HG02973 (cell line): Measurements from ENCODE around the gene HERPUD2.
"Not testable (repeated sequence)": the region's sequence is repeated elsewhere in the genome, so short reads cannot be mapped to it uniquely, and the experiment has no call there.

Source experiments
- ATAC-seq: cut with Tn5 transposase; IDR thresholded peaks from one replicate; pipeline ENCODE4 v1.9.1; 2021; ENCODE audit warnings: moderate library complexity; ENCODE audit not compliant: unreplicated experiment

Gene HERPUD2

GRCh38 chr7:35714862-35715261 lies 19.9 kb upstream of the HERPUD2 start:
- ATAC-seq: no peak

- ATAC-seq: no peak
Measured at GRCh38 chr7:35714407-35714806, 19.5 kb upstream of the HERPUD2 start.

- no peak for ATAC-seq
Measured at GRCh38 chr7:35712563-35713226, 17.8 kb upstream of the HERPUD2 start.

DNA sequence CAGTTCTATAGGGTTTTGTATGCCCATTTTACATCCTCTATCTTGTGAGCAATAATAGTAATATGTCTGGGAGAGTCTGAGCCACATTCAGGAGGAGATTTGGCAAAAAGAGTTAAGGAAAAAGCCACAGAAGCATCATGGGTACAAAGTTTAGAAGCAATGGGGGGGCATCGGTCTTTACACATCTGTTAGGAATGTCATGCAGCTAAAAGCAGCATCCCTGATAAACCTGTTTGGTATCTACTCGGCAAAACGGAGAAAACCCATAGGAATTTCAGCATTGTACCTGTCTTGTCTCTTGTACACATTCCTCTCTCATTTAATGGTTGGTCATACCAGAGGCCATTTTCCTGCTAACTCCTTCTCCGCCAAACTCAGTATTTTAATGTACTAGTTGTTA lies 12.5 kb upstream of the HERPUD2 start:
- no peak for ATAC-seq

DNA sequence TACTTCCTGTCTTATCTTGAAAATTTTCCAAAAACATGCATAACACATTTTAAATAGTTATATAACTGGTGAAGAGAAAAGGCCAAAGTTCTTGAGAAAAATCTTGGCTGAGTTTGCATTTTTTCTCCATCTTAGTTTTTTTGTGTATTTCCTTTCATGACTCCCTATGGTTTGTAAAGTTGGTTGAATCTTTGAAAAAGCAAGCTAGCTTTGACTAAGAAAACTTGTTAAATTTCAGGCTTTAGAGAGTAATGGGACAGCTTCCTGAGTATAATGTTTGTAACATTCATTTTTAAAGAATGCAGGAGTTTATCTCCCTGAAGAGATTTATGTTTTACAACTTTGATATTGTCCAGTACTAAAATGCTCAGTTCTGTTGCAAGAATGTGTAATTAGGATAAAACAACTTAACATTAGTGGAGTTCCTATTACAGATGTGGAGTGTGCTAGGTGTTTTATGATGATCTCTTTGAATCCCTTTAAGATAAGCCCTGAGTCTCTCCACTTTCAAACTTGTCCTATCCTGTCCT lies 11.1 kb upstream of the HERPUD2 start:
- ATAC-seq: no peak

DNA sequence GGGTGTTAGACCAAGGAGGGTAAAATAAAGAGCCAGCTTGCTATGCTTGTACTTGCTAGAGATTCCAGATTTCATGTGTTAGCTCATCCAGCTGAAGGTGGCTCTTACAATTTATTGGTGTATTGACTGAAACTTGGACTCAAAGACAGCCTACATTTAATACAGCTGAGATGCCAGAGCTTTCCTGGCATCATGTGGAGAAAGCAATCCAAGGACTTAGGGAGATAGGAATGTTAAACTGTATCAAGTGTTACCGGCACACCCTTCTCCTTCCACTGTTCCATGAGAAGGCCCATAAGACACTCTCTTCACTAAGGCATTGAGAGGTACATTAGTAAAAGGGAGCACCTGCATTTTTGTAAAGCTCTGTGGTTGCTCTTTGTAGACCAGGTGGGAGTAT lies 9.3 kb upstream of the HERPUD2 start:
- no peak for ATAC-seq

- no peak for ATAC-seq
Measured at GRCh38 chr7:35702541-35702940, 7.6 kb upstream of the HERPUD2 start.

DNA sequence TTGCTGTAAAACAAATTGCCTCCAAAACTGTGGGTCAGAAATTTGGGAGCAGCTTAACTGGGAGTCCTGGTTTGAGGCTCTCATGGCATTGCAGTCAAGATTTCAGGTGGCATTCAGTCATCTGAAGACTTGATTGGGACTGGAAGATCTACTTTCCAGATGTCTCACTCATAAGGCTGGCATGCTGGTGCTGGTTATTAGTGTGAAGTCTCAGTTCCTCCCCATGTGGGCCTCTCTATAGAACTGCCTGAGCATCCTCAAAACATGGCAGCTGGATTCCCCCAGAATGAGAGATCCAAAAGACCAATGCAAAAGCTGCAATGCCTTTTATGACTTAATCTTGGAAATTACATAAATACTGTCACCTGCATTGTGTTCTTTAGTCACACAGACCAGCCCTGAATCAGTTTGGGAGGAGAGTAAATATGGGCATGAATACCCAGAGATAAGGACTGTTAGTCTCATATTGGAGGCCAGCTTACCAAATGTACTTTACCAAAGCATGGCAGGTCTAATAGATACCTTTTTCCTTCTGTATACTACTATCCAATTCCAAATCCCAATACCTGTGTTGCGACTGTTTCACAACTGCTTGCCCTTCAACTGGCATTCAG lies 6.5 kb upstream of the HERPUD2 start:
- peak; percentile 75 for ATAC-seq

- ATAC-seq: no peak
Measured at GRCh38 chr7:35700865-35701264, 5.9 kb upstream of the HERPUD2 start.

- no peak for ATAC-seq
Measured at GRCh38 chr7:35700333-35700732, 5.4 kb upstream of the HERPUD2 start.

DNA sequence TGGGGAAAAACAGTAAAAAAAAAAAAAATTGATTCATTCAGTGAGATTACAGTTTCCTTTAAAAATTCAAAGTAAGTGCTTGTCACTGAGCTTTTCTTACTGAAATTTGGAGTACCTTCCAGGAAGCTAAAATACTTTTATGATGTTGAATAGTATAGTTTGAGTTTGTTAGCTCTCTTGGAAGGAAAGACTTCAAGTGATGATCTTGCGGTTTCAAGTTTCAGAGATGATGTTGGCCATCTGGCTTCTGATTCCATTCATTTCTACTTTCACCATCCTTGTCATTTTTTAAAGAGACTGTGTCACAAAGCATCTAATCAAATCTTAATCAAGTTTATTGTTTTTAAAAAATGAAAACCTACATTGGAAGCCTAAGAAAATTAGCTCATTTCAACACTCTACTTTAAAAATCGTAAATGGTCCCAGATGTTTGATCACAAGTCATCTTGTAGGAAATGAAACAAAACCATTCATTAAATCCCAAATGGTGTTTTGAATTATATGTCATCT lies 4.9 kb upstream of the HERPUD2 start:
- ATAC-seq: no peak

DNA sequence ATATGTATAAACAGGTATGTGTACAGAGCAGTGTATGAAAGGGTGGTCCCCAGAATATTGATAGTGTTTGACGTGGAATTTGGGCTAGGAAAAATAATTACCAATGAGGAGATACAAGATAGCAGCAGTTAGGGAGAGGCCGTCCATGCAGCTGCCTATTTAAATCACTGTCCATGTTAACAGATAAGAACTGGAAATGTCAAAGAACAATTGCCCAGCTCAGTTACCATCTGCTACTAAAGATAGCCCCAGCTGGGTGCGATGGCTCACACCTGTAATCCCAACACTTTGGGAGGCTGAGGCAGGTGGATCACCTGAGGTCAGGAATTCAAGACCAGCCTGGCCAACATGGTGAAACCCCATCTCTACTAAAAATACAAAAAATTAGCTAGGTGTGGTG lies 3.4 kb upstream of the HERPUD2 start:
- not testable (repeated sequence) for ATAC-seq

DNA sequence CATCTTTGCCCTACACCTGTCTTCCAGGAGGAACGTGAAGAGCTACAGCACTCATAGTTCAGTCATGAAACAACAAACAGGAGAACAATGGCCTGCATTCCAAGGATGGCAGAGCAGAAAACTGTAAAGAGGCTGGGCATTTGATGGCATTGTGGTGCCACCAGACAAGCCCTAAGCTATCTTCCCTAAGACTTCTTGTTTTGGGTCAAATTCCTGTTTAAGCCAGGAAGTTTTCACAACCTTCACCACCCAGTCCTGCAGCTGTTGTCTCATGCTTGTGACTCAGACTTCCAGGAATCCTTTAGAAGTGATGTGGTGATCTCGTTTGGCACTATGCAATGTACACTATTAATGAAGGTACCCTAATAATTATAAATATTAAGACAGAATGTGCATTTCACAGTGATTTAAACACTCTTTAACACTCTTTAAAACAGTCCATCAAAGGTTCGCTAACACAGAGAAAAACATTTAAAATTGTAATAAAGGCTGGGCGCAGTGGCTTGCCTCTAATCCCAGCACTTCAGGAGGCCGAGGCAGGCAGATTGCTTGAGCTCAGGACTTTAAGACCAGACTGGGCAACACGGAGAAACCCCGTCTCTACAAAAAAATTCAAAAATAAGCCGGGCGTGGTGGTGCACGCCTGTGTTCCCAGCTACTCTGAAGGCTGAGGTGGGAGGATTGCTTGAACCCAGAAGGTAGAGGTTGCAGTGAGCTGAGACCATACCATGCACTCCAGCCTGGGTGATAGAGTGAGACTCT lies 2.7 kb upstream of the HERPUD2 start:
- ATAC-seq: no peak

DNA sequence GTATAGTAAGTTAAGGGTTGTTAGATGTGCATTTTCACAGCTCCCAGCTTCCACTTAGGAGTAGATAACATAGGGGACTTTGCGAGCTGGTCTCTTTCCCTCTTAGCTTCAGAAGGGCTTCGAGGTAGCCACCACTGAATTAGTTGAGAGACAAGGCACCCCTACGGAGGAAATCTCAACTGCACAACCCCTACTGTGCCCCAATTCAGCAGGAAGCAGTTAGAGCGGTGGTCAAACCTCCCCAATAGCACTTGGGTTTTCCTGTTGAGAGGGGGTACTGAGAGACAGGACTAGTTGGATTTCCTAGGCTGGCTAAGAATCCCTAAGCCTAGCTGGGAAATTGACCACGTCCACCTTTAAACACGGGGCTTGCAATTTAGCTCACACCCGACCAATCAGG lies 1.1 kb upstream of the HERPUD2 start:
- no peak for ATAC-seq

- ATAC-seq: no peak
Measured at GRCh38 chr7:35695473-35695850, 527 bp upstream of the HERPUD2 start.

DNA sequence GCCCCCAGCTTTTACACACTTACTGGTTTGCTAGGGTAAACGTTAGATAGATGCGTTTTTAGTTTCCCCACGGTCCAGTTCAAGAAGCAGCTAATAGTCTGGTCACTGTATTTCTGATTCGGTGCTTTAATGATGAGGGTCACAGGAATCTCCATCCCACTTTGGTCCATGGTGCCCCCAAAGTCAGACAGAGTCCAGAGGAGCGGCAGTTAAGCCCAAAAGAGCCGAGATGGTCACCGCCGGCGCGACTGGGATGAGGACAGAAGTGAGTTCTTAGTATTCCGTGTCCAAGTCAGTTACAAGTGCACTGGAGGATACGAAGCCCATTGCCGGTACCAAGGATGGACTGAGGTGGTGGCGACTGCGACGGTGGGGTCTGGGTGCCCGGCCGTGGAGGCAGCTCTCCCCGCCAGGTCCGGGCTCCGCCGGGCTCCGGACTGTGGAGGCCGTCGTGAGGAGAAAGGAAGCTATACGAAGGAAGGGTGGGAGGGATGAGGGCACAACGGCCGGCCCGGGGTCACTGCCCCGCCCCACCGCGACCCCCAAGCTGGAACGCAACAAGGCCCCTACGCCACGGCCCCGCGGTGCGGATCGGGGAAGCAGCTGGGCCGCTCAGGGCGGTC lies 663 bp downstream of the HERPUD2 start:
- ATAC-seq: peak; percentile 14

DNA sequence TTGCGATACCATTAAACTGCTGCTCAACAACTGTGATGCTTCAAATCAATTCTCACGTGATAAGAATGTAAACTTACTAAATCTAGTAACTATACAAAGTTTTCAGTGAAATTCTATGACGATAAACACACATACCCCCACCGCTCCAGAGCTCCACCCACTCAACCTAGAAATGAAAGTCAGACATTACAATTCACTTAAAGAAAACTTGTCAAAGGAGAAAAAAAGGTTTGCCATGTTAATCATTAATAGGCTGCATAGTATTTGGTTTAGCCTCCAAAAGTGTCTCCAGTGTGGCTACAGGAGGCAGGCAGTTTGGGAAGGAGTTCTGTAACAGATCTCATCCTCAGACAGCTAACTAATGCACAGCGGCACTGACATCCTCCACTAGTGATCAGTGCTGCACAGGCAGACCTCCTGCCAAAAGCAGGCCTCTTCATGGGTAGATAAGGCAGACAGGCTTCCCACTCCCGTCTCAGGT lies 3.1 kb downstream of the HERPUD2 start:
- no peak for ATAC-seq

GRCh38 chr7:35691366-35691765 lies 3.6 kb downstream of the HERPUD2 start:
- ATAC-seq: no peak

GRCh38 chr7:35690614-35691013 lies 4.3 kb downstream of the HERPUD2 start:
- not testable (repeated sequence) for ATAC-seq

- no peak for ATAC-seq
Measured at GRCh38 chr7:35685781-35686180, 9.2 kb downstream of the HERPUD2 start.
